HG03460 (cell line): ENCODE measurements around the gene CAPS.
"Not testable (repeated sequence)": the region's sequence is repeated elsewhere in the genome, so short reads cannot be mapped to it uniquely, and the experiment has no call there.

Experiments
- ATAC-seq: cut with Tn5 transposase; IDR thresholded peaks from one replicate; pipeline ENCODE4 v1.9.1; 2021; ENCODE audit not compliant: unreplicated experiment

Gene CAPS

DNA sequence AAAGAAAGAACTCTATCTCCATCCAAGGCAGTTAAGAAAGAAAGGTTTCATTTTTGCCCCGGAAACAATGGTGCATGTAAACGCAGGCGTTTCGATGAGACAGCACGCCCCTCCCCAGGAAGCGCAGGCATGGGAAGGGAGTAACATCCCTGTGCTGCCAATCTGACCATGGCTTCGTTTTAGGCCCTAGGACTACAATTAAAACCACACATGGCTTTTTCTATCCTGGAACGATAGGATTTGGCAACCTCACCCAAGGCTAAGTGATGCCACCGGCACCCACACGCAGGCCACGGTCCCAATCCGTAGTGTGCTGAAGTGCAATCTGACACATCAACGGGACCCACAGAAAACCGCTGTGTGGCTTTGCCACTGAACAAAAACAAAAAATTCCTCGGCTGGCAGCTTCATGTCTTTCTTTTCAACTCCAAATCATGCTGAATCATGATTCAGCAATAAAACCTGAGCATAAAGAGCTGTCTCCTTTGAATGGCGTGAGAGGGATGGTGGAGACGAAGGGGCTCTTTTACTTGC is 39.7 kb downstream of the CAPS start:
- ATAC-seq, result no peak

DNA sequence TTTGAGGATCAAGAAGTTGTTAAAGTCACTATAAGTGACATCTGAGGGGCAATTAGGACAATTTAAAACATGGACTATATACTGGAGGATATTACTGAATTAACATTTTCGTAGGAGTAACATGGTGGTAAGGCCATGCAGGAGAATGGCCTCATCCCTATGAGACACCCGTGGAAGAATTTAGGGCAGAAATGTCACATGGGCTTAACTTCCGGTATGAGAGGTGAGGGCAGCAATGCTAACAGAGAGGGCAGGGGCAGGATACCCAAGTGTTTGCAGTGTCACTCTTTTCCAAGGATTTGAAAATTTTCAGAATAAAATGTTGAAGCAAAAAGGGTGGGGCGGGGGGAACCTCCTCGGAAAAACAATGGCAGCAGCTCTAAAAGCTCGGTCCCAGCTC is 40.2 kb downstream of the CAPS start:
- no peak for ATAC-seq

DNA sequence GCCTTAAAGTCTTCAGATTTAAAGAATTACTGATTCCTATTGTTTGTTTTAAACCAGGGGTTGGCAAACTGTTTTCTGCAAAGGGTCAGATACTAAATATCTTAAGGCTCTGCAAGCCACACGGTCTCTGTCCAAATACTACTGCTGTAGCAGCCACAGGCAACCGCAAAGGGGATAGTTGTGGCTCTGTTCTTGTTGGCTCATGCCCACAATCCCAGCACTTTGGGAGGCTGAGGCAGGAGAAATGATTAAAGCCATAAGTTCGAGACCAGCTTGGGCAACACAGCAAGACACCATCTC is 41.5 kb downstream of the CAPS start:
- no peak for ATAC-seq

DNA sequence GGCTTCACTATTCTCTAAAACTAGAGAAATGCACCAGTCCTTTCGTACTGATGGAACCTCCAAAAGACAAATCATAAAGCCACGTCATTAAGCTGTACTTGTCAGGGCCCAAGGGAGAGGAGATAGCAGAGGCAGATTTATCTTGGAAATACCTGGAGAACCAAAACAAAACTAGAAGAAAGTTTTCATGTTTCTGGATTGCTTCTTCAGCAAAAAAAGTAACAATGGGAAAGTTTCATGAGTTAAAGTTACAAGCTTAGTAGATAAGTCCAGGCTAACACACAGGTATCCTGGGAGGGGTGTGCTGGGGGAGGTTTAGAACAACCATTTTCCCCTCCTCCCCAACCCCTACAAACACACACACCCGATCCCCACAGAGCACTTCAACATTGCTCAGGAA is 42.3 kb downstream of the CAPS start:
- ATAC-seq, result no peak

DNA sequence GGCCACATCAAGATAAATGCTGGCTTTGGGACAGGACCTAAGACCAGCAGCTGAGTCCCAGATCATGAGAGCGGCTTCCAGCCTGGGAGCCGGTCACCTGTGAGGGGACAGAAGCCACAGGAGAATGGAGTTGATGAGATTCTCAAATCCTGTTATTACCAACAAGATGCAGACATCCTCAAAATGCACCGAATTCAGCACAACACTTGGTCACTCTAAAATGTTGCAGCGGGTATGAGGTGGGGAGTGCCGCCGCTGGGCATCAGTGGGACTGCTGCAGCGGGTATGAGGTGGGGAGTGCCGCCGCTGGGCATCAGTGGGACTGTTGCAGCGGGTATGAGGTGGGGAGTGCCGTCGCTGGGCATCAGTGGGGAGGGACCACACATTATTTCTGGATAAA is 42.7 kb downstream of the CAPS start:
- ATAC-seq, result no peak

DNA sequence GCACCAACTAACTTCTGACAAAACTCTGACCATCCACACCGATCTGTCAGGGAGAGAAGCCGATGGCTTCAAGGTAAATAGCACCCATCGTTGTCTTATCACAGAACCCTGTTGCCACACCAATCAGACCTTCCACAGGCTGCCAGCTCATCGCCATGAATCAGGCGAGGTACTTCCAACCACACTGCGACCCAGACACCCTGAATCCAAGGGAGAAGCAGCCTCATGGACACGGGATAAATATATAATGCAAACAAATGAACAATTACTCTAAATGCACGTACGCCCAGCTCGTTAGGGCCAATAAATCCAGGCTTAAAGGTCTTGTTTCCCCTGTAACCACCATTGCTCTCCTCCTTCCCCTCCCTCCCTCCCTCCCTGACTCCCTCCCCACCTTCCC is 43.1 kb downstream of the CAPS start:
- no peak for ATAC-seq

DNA sequence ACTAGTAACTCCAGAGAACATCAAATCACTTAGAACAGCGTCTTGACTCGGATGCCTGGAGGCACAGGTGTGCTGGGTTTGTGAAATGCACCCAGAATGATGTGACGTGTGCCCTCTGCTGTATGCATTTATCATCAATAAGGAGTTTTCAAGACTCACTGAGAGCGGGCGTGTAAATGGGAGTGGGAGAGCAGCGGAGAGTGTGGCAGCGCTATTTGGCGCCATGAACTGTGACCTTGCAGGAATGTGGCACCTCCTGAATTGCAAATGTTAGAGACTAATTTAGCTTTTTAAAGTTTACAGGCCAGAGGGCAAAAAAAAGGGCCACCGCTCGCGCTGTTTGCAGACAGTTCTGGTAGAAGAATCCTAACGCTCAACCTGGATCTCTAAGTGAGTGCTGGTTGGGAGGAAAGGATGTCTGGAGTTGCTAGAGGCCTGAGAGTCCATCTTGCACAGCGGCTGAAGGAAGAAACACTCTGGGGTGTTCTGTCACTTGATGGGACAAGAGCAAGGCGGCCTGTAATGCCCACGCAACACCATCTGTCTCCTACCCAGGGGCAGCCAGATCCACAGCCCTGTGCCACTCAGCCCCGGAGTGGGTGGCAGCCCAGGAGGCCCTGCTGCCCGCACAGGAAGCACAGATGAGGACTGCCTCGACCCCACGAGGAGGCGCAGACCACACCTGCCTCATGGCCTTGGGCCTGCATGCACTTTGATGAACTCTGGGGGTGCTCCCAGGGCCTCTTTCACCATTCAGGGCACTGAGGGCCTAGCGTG is 44.2 kb downstream of the CAPS start:
- no peak for ATAC-seq

DNA sequence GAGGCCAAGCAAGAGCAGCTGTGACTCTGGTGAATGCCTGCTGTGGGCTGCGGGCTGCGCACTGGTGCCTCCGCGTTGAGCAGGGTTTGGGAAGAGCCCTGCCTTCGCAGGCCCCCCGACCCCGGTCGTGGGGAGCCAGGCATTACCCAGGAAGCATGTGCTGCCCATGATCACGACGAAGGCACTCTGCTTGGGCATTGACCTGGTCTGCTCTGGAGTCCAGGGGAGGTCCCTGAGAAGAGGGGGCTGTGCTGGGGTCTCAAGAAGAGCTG is 44.7 kb downstream of the CAPS start:
- ATAC-seq, result no peak

DNA sequence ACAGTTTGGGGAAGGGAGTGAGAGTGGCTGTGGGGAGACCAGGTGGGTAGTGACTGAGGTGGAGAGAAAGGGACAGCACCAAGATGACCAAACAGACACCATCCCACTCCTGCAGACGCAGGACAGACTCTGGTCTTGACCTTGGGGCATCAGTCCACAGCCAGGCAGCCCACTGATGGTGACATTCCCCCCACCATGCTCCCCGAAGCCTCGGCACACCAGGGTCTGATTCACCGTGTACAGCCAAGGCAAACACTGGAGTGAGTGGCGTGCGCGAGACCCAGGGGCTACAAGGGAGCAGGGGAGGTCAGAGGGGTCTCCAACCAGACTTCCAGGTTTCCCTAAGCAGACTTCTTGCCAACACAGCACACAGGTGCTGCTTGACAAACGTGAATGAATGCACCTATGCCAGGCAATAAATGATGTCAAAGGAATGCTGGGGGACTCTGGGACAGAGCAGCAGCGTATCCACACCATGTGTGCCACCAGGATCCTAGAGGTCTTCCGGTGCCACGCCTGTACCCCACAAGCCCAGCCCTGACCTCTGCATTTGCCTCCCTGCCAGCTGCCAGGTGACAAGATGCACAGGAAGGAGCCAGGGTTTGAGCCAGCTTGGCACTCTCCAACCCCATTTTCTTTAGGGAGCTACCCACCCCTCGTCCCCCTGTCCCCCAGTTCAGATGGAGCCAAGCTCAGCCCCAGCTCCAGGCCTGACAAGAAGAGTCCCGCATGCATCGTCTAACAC is 45.4 kb downstream of the CAPS start:
- ATAC-seq, result no peak

DNA sequence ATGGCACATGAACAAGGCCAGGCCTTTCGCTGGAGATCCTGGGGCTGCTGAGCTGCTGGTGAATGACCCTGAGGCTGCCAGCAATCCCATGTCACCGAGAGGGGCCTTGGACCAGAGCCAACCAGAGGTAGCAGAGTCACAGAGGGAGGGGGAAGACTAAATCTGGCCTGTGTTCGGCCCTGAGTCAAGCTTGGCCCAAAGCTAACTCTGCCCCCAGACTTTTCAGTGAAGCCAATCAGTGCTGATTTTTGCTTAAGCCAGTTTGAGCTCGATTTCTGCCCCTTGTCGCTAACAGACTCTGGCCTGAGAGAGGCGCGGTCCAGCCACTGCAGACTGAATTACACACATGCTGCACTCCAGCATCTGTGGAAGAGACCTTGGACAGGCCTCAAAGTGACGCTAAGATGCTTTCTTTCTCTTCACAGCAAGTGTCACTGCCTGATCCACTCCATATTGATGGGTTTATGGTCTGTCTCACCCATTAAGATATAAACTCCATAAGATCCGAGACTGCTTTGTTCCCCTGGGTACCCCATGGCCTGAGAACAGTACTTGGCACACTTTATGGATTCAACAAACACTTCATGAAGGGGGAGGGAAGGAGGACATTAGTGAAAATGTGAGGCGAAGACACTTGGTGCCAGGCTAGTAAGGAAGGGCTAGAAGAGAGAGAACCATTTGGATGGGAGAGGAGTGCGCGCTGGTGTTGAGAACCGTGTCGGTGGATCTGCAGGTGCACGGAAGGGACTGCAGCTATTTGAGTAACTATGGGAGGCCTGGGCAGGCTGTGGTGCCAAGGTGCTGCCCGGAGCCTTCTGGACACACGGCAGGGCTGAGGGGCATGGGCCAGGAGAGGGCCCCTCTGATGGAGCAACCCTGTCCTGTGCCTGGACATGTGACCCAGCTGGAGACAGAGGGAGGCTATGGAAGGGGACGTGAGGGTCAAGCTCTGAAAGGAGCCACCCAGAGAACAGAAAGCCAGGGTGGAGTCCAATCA is 46.2 kb downstream of the CAPS start:
- no peak for ATAC-seq

DNA sequence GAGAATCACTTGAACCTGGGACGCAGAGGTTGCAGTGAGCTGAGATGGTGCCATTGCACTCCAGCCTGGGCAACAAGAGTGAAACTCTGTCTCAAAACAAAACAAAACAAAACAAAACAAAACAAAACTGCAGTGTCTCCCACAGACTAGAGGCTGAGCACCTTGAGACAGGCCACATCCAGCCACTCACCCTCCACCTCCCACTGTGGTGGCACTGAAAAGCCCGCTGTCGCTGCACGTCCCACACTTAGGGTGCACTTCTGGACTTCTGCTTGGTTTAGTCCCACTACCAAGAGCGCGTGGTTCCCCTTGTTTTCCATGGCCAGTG is 47.6 kb downstream of the CAPS start:
- not testable (repeated sequence) for ATAC-seq

DNA sequence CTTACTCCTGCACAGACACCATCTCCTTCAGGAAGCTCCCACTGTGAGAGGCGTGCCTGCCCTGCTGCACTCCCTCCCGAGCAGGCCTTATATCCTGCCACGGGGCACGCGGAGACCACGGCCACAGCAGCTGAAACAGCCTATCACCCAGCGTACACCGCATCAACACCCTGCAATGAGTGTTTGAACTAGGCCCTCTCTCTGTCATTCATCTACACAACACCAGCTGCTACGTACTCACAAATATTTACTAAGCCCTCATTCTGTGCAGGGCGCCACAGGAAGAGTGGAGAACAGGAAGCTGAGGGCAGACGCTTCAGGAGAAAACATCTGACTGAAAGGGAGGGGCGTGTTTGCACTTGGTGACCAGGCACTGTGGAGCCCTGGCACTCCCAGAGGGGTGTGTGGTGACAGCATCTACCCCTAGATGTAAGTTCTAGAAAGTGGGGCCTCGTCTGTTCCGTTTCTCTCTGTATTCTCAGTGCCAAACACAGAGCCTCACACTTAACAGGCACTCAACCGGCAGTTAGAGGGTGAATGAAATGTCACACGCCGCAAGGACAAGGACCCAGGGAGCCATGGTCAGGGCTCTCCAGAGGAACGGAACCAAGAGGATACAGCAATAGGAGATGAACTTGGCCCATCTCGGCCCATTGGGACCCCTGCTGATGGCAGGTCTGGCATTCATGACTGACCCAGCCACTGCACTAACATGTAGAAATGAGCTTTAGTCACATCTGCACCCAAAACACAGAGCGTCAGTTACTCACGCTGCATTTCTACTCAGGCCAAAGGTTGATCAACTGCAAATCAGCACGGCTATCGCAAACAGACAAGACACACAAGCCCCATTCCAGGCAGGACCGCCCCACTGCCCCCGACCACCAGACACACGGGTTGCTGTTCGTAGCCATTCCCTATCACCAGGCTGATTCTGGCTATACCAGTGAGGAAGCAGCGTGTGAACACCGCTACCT is 48.2 kb downstream of the CAPS start:
- ATAC-seq, result no peak

DNA sequence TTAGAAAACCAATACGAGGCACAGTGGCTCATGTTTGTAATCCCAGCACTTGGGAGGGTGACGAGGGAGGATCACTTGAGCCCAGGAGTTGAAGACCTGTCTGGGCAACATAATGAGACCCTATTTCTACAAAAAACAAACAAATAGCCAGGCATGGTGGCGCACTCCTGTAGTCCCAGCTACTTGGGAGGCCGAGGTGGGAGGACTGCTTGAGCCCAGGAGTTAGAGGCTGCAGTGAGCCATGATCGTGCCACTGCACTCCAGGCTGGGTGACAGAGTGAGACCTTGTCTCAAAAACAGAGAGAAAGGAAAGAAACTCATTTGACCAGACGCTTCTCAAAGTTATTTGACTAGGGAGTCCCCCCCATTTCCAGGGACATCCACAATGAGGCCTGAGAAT is 49.2 kb downstream of the CAPS start:
- ATAC-seq, result not testable (repeated sequence)

DNA sequence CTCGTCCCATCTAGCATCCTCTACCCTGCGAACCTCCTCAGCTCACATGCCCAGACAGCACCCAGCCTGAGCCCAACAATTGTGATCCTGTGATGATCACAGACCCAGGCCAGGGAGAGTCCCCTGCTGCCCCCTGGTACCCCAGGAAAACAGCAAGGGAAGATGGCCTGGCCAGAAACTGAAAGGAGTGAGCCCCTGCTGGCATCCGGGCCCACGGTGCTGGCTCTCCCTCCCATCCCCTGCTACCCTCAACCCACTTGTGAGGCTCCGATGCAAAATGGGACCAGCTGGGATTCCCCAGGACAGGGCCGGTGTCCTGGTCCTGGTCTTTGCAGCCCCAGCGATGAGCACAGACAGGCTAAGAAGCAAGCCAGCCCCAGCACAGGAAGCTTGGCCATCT is 49.8 kb downstream of the CAPS start:
- ATAC-seq, result no peak

DNA sequence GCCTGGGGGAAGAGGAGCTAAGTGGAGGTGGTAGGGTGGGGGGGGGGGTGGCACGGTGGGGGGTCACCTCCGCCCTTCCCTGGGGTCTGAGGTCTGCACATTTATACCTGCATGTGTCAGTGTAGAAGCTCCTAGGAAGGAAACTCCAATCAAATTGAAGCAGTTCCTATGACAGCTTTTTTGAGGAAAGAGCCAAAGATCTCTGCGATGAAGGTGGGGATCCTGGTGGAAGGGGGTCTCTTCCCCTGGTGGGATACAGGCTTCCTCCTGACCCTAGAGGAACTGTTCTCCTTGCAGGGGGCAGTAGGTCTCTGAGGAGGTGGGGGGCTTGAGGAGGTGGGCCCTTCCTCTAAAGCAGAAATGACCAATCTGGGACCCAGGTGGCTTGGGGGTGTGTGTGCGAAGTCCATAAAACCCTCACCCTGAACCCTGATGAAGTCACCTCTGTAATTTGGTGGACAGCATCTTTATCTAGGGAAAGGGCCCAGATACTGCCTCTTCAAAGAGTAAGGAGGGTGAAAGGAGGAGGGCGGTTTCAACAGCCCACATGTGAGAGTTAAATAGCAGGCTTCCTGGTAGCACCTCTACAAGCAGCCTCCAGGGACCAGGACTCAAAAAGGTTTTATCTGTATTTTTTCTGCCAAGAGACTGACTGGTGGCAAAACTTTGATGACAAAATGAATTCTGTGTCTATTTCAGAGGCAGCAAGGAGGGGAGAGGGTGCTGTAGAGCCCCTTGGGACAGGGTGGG is 50.9 kb downstream of the CAPS start:
- ATAC-seq, result no peak
